Stimulated activated CD4-positive, alpha-beta T cell treated with anti-CD3 and anti-CD28 coated beads, Interleukin-1b, Interleukin-23, amount 100 ng/mL, for 24 hours (primary cell): ENCODE measurements around the gene MMP15.
"Not testable (repeated sequence)": the region's sequence is repeated elsewhere in the genome, so short reads cannot be mapped to it uniquely, and the experiment has no call there.

ENCODE experiments used
- DNase-seq, 4 experiments: peaks; one replicate each; pipeline ENCODE4 v3.0.0-alpha.2; 2020; ENCODE audit warnings: low read depth in 4 of 4, low spot score in 1 of 4

Gene MMP15

GRCh38 chr16:58085584-58086251 lies 60.2 kb downstream of the MMP15 start:
- DNase-seq, result no peak

DNA sequence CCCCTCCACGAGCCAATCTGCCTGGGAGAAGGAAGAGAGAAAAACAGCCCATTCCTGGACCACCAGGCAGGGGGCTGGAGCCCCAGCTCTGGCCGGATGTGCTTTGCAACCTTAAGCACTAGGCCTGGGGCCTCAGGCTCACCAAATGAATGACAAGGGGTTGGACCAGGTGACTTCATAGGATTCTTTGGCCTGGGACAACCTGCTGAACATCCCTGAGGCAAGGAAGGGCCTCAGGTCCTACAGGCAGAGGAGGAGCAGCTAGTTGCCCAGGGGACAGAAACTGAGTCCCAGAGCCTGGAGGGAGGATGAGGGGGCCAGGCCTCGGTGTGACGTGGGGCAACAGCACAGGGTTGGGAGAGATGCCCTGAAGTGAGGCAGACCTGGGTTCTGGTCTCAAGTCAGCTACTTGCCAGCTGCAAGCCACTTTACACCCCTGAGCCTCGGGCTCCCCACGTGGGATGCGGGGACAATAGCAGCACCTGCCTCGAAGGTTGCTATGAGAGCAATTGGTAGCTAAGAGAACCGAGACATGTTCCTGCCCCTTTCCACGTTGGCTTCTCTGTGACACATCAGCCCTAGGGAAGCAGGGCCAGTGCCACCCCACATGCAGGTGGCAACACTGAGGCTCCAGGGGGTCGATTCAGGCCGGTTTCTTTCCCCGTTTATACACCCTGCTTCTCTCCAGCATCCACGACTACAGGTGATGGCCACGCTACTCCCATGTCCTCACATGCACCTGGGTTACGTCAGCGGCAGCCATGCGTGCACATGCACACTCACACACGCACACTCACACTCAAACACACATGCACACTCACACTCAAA lies 61.0 kb downstream of the MMP15 start:
- no peak for DNase-seq

- DNase-seq, result no peak
Observed at GRCh38 chr16:58087209-58087913, 61.8 kb downstream of the MMP15 start.

GRCh38 chr16:58088091-58088490 lies 62.5 kb downstream of the MMP15 start:
- DNase-seq, result no peak

DNA sequence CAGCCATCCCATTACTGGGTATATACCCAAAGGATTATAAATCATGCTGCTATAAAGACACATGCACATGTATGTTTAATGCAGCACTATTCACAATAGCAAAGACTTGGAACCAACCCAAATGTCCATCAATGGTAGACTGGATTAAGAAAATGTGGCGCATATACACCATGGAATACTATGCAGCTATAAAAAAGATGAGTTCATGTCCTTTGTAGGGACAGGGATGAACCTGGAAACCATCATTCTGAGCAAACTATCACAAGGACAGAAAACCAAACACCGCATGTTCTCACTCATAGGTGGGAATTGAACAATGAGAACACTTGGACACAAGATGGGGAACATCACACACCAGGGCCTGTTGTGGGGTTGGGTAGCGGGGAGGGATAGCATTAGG lies 64.8 kb downstream of the MMP15 start:
- DNase-seq, result not testable (repeated sequence)

DNA sequence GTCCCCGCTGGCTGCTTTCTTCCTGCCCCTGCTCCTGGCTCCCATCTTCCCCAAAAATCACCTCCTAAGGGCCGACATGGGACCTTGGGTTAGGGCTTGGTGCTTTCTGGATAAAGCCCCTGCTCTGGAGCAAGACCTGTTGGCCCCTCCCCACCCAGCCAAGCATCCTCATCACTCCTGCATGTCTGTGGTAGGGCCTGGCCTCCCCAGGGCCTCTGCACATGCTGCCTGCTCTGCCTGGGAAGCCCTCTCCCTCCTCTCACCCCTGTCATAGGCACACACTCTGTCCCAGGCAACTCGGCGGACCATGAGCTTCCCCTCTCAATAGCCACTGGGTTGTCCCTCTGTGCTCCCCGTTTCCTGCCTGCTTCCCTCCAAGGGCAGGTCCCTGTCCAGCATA lies 68.5 kb downstream of the MMP15 start:
- no peak for DNase-seq

DNA sequence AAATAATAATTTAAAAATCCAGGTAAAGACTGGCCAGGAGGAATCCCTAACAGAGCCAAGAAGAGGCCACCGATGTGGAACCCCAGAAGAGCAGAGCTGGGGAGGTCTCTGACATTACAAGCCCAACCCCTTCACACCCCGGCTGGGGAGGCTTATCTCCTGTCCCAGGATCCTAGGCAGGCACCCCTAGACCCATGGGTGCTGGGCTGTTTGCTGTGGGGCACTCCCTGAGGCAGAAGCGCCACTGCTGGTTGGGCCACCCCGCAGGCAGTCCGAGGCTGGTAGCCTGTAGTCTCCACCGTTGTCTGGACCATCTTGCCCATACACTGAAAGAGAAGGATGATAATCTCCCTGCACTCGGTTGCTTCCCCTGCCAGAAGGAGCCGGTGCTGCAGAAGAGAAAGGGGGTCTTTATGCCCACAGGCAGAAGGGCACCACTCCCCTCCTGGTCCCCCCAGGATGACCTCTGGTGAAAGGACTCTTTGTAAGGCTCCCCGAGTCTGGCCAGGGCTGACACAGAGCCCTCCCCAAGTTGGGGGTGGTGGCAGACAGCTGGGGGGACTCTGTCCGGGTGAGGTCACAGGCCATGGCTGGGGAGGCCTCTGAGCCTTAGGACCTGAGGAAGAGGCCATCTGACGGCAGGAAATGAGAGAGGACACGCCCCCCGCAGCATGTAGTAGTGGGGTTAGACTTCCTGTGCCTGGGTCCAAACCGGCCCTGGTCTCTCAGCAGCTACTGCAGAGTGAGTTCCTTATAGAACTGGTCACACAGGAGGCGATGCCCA lies 69.4 kb downstream of the MMP15 start:
- DNase-seq, result no peak

DNA sequence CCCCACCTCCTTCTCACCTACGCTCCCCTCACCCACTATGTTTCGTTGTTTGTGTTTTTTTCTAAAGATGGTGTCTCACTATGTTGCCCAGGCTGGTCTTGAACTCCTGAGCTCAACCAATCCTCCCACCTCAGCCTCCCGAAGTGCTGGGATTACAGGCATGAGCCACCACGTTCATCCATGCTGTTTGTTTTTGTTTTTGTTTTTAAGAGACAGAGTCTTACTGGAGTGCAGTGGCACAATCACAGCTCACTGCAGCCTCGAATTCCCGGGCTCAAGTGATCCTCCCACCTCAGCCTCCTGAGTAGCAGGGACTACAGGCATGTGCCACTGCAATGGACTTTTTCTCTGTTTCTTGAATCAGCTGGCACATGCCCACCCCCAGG lies 70.0 kb downstream of the MMP15 start:
- DNase-seq, result not testable (repeated sequence)

- no peak for DNase-seq
Observed at GRCh38 chr16:58096249-58096648, 70.7 kb downstream of the MMP15 start.
